Measurements from ENCODE around the gene PLAC1.

DNA sequence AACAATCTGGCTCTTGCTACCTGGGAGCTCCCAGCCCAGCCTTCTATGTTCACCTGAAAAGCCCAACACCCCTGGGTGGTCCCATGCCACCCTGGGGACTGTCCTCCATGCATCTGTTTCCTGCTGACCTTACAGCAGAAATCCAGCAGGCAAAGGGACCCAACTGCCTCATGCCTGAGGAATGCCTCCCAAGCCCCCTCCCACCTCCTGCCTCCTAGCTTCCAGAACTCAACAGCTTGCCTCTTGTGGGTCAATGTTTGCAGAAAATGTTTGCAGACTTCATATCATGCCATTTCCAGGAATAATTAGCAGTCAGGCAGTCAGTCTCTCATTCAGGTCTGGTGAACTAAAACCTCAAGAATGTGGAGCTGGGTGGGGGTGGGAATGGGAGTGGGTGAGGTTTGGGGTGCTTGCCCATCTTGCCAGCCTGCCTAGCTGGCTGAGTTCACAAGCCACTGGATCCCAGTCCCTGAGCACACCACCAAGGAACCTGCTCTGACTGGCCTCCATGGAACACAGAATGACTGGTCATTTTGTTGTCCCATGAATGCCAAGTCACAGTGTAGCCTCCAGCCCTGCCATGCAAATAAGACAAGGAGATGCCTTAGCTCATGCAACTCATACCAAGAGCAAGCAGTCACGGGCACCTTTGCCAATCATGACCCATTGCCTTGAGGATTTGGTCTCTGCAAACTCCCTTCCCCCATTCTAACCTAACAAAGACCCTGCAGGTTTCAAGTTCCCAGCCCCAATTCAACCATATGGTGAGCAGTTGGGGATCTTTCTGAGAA is 12.1 kb upstream of the PLAC1 start:
- TF ChIP-seq, protein P1, sequence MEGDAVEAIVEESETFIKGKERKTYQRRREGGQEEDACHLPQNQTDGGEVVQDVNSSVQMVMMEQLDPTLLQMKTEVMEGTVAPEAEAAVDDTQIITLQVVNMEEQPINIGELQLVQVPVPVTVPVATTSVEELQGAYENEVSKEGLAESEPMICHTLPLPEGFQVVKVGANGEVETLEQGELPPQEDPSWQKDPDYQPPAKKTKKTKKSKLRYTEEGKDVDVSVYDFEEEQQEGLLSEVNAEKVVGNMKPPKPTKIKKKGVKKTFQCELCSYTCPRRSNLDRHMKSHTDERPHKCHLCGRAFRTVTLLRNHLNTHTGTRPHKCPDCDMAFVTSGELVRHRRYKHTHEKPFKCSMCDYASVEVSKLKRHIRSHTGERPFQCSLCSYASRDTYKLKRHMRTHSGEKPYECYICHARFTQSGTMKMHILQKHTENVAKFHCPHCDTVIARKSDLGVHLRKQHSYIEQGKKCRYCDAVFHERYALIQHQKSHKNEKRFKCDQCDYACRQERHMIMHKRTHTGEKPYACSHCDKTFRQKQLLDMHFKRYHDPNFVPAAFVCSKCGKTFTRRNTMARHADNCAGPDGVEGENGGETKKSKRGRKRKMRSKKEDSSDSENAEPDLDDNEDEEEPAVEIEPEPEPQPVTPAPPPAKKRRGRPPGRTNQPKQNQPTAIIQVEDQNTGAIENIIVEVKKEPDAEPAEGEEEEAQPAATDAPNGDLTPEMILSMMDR (IDR thresholded peaks at IDR 0.05; ENCODE audit: low read depth, low read length, poor library complexity, severe bottlenecking): no peak
- no peak for TF ChIP-seq EZH2phosphoT487 (IDR thresholded peaks at IDR 0.05; ENCODE audit: borderline replicate concordance, low read length)
